GM18858 (cell line): ENCODE results near the gene ADCY6.
"Not testable (repeated sequence)": the region's sequence is repeated elsewhere in the genome, so short reads cannot be mapped to it uniquely, and the experiment has no call there.

Experiments used
- ATAC-seq: cut with Tn5 transposase; IDR thresholded peaks from one replicate; pipeline ENCODE4 v1.9.1; 2021; ENCODE audit not compliant: unreplicated experiment

The ADCY6 gene

GRCh38 chr12:48764521-48764920 lies 24.4 kb downstream of the ADCY6 start:
- no peak for ATAC-seq

GRCh38 chr12:48758737-48759136 lies 30.2 kb downstream of the ADCY6 start:
- ATAC-seq, result no peak

GRCh38 chr12:48758186-48758585 lies 30.7 kb downstream of the ADCY6 start:
- ATAC-seq, result no peak

- no peak for ATAC-seq
Observed at GRCh38 chr12:48750769-48751356, 38.0 kb downstream of the ADCY6 start.

- no peak for ATAC-seq
Observed at GRCh38 chr12:48750215-48750614, 38.7 kb downstream of the ADCY6 start.

- no peak for ATAC-seq
Observed at GRCh38 chr12:48744251-48745008, 44.5 kb downstream of the ADCY6 start.

GRCh38 chr12:48739618-48740269 lies 49.1 kb downstream of the ADCY6 start:
- ATAC-seq, result no peak

- no peak for ATAC-seq
Observed at GRCh38 chr12:48736456-48736855, 52.4 kb downstream of the ADCY6 start.

- no peak for ATAC-seq
Observed at GRCh38 chr12:48728807-48729206, 60.1 kb downstream of the ADCY6 start.

GRCh38 chr12:48720737-48721136 lies 68.2 kb downstream of the ADCY6 start:
- ATAC-seq, result not testable (repeated sequence)

- not testable (repeated sequence) for ATAC-seq
Observed at GRCh38 chr12:48720171-48720570, 68.7 kb downstream of the ADCY6 start.

GRCh38 chr12:48719002-48719401 lies 69.9 kb downstream of the ADCY6 start:
- ATAC-seq, result not testable (repeated sequence)

- no peak for ATAC-seq
Observed at GRCh38 chr12:48717252-48717695, 71.6 kb downstream of the ADCY6 start.

GRCh38 chr12:48716493-48717251 lies 72.2 kb downstream of the ADCY6 start, which contains the start of gene CCNT1:
CCNT1 (minus strand) TSS chr12:48716707; CDS start chr12:48716675, 32 bp downstream.
- peak; percentile 94 for ATAC-seq
